ENCODE measurements around the gene WDR12. TPM values are rescaled to one million over a fixed set of nuclear protein-coding genes. Genes with fewer than 3 reads are reported as not detected.
"Not testable (repeated sequence)": the region's sequence is repeated elsewhere in the genome, so short reads cannot be mapped to it uniquely, and the experiment has no call there.

WDR12 gene
- 14.5 and 16.7 TPM in 2 replicates for total RNA-seq

GRCh38 chr2:202911512-202912341 lies at the start of gene WDR12, which contains the start of gene CARF:
Gene WDR12 (minus strand): TSS chr2:202911673. CDS start chr2:202911476, 197 bp downstream.
Gene CARF (plus strand): TSS chr2:202912275. CDS start chr2:202941903, 29,628 bp downstream.
- peak; percentile 92 to 96 for DNase-seq (ENCODE audit: low read depth in 2 of 2)

DNA sequence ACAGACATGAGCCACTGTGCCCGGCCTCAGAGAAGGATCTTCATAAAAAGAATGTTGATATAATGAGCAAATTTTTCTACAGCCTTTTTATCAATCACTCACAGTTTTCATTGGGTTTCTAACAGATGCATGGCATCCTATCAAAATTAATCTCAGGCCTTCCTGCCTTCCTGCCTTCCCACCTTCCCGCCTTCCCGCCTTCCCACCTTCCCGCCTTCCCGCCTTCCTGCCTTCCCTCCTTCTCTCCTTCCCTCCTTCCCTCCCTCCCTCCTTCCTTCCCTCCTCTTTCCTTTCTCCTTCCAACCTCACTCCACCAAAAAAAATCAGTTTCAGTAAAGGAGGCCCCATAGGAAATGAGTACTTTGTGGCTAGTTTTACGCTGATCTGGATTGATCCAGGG lies 49.1 kb upstream of the WDR12 start:
- DNase-seq (ENCODE audit: low read depth in 2 of 2): no peak

- DNase-seq (ENCODE audit: low read depth in 2 of 2): no peak
Observed at GRCh38 chr2:202950592-202950991, 39.1 kb upstream of the WDR12 start.

DNA sequence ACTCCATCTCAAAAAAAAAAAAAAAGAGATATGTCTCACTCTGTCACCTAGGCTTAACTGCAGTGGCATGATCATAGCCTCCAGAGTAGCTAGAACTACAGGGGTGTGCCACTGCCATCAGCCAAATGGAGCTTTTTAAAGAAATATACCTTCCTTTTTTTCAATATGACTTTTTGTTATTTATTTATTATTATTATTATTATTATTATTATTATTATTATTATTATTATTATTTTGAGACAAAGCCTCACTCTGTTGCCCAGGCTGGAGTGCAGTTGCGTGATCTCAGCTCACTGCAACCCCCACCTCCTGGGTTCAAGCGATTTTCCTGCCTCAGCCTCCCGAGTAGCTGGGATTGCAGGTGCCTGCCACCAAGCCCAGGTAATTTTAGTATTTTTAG lies 37.9 kb upstream of the WDR12 start:
- DNase-seq (ENCODE audit: low read depth in 2 of 2): not testable (repeated sequence)

DNA sequence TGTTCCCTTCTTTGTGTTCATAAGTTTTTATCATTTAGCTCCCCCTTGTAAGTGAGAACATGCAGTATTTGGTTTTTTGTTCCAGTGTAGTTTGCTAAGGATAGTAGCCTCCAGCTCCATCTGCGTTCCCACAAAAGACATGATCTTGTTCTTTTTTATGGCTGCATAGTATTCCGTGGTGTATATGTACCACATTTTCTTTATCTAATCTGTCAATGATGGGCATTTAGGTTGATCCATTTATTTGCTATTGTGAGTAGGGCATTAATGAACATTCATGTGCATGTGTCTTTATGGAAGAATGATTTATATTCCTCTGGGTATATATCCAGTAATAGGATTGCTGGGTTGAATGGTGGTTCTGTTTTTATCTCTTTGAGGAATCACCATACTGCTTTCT lies 34.0 kb upstream of the WDR12 start:
- DNase-seq (ENCODE audit: low read depth in 2 of 2): no peak

DNA sequence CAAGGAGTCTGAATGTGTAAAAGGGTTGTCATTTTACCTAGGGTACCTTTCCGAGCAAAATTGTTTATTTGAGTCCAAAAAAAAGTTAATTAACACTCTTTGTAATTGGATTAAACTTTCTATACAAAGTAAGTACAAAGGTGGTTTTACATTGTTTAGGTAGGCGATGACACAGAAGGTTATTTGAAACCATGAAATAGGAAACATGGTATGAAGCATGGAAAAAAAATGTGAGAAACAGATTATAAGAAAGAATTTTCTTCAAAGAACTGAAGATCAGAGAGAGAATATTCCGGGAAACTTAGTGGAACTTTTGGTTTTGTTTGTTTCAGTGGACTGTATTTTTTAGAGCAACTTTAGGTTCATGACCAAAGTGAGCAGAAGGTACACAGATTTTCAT lies 33.3 kb upstream of the WDR12 start:
- no peak for DNase-seq (ENCODE audit: low read depth in 2 of 2)

DNA sequence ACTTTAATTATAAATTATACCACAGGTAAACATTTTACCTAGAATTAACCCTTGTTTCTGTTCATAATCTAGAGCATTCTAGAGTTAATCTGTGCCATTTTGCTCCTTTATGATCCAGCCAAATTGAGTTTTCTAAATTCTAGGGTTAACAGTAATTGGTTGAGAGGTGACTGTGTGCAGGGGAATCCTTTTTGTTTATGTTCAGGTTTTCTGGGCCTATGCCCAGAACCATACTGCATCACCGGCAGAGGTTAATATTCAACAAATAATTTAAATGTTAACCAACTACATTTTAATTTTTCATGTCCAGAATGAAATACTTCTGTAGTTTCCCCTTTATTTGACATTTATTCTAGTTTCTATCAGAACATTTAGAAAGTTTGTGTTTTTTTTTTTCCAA lies 32.9 kb upstream of the WDR12 start:
- no peak for DNase-seq (ENCODE audit: low read depth in 2 of 2)

- DNase-seq (ENCODE audit: low read depth in 2 of 2): no peak
Observed at GRCh38 chr2:202941771-202942170, 30.3 kb upstream of the WDR12 start.

GRCh38 chr2:202938960-202939359 lies 27.5 kb upstream of the WDR12 start:
- no peak for DNase-seq (ENCODE audit: low read depth in 2 of 2)

GRCh38 chr2:202934456-202934855 lies 23.0 kb upstream of the WDR12 start:
- no peak for DNase-seq (ENCODE audit: low read depth in 2 of 2)

DNA sequence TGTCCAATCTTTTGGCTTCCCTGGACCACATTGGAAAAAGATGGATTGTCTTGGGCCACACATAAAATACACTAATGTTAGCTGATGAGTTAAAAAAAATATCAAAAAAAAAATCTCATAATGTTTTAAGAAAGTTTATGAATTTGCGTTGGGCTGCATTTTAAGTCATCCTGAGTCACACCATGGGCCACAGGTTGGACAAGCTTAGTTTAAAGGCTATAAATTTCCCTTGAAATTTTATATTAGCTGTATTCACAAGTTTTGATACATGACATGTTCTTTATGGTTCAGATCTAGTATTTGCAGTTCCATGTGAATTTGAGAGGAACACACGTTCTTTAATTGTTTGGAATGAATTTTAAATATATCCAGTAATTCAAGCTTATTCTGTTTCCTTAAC lies 22.5 kb upstream of the WDR12 start:
- no peak for DNase-seq (ENCODE audit: low read depth in 2 of 2)

GRCh38 chr2:202933139-202933510 lies 21.7 kb upstream of the WDR12 start:
- no peak for DNase-seq (ENCODE audit: low read depth in 2 of 2)

GRCh38 chr2:202932425-202933138 lies 21.1 kb upstream of the WDR12 start:
- no peak for DNase-seq (ENCODE audit: low read depth in 2 of 2)

- DNase-seq (ENCODE audit: low read depth in 2 of 2): no peak
Observed at GRCh38 chr2:202918860-202919259, 7.4 kb upstream of the WDR12 start.

GRCh38 chr2:202912342-202913201 lies 1.1 kb upstream of the WDR12 start:
- DNase-seq (ENCODE audit: low read depth in 2 of 2): not testable (repeated sequence)

- DNase-seq (ENCODE audit: low read depth in 2 of 2): no peak
Observed at GRCh38 chr2:202911203-202911511, 316 bp downstream of the WDR12 start.

- no peak for DNase-seq (ENCODE audit: low read depth in 2 of 2)
Observed at GRCh38 chr2:202910698-202911097, 775 bp downstream of the WDR12 start.

GRCh38 chr2:202910250-202910649 lies 1.2 kb downstream of the WDR12 start:
- DNase-seq (ENCODE audit: low read depth in 2 of 2): not testable (repeated sequence)

DNA sequence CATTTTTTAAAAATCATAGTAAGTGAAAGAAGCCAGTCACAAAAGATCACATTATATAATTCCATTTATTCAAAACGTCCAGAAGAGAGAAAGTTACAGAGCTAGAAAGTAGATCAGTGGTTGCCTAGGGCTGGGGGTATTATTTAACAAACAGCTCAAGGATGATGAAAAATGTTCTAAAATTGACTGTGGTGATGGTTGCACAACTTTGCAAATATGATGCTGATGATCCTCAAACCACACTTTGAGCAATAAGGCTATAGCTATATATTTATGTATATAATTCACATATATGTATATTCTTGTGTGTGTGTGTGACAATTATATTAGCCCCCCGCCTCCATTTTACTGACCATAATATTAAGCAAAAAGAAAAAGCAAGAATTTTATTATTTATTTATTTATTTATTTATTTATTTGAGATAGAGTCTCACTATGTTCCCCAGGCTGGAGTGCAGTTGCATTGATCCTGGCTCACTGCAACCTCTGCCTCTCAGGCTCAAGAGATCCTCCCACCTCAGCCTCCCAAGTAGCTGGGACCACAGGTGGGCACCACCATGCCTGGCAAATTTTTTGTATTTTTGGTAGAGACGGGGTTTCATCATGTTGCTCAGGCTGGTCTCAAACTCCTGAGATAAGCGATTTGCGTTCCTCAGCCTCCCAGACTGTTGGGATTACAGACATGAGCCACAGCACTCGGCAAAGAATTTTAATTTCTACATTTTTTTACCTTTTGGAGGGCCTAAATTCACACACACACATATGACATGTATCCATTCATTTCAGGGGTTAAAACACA lies 1.9 kb downstream of the WDR12 start:
- no peak for DNase-seq (ENCODE audit: low read depth in 2 of 2)

GRCh38 chr2:202908186-202908585 lies 3.3 kb downstream of the WDR12 start:
- DNase-seq (ENCODE audit: low read depth in 2 of 2): no peak

DNA sequence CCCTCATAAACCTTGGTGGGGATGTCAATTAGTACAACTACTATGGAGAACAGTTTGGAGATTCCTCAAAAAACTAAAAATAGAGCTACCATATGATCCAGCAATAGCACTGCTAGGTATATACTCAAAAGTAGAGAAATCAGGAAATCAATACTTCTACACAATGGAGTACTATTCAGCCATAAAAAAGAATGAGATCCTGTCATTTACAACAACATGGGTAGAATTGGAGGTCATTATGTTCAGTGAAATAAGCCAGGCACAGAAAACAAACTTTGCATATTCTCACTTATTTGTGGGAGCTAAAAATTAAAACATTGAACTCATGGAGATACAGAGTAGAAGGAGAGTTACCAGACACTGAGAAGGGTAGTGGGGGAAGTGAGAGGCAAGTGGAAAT lies 6.0 kb downstream of the WDR12 start:
- not testable (repeated sequence) for DNase-seq (ENCODE audit: low read depth in 2 of 2)

All from dermis microvascular lymphatic vessel endothelial cell (primary cell).